GM23338 (cell line): ENCODE measurements around the gene CIZ1. TPM values are rescaled to one million over a fixed set of nuclear protein-coding genes. Genes with fewer than 3 reads are reported as not detected.
A peak's percentile ranks its signal among the peaks of the same experiment; 100 is the strongest.

Experiments
- ATAC-seq: fragments of 200-7000 bp; cut with Tn5 transposase; 3 replicates; pipeline ENCODE4 v1.9.1; 2020
- DNase-seq: peaks from one replicate; pipeline ENCODE4 v3.0.0-alpha.2; 2015; ENCODE audit warnings: low spot score
- H2AFZ ChIP-seq: fragments of 200-600 bp; sonication (generic); 2 replicates; pipeline ENCODE4 v1.8.0; 2016; ENCODE audit warnings: antibody characterized with exemption, mild to moderate bottlenecking, moderate library complexity
- H3F3A ChIP-seq: fragments of 200-600 bp; sonication (generic); replicated peaks from 2 replicates; pipeline ENCODE4 v1.8.0; 2017; ENCODE audit warnings: antibody characterized with exemption, mixed run types, low read depth
- H3K27ac ChIP-seq: fragments of 200-600 bp; sonication (generic); 2 replicates; pipeline ENCODE4 v1.6.1; 2016; ENCODE audit warnings: low read depth
- H3K27me3 ChIP-seq: fragments of 200-600 bp; sonication (generic); 2 replicates; pipeline ENCODE4 v1.8.0; 2016; ENCODE audit warnings: mild to moderate bottlenecking, mixed run types, moderate library complexity; ENCODE audit not compliant: insufficient read depth
- H3K36me3 ChIP-seq: fragments of 200-600 bp; sonication (generic); 2 replicates; pipeline ENCODE4 v1.8.0; 2016; ENCODE audit warnings: mild to moderate bottlenecking; ENCODE audit not compliant: insufficient read depth
- H3K4me1 ChIP-seq: fragments of 200-600 bp; sonication (generic); 2 replicates; pipeline ENCODE4 v1.8.0; 2016; ENCODE audit warnings: mild to moderate bottlenecking, moderate library complexity; ENCODE audit not compliant: insufficient read depth
- H3K4me2 ChIP-seq: fragments of 200-600 bp; sonication (generic); 2 replicates; pipeline ENCODE4 v1.7.1; 2017; ENCODE audit warnings: mixed run types
- H3K4me3 ChIP-seq: fragments of 200-600 bp; sonication (generic); 2 replicates; pipeline ENCODE4 v1.6.1; 2016; ENCODE audit warnings: mixed run types
- H3K79me2 ChIP-seq: fragments of 200-600 bp; sonication (generic); replicated peaks from 2 replicates; pipeline ENCODE4 v1.8.0; 2017; ENCODE audit warnings: mild to moderate bottlenecking; ENCODE audit not compliant: insufficient read depth
- H3K9me2 ChIP-seq: fragments of 200-600 bp; sonication (generic); 2 replicates; pipeline ENCODE4 v1.8.0; 2017; ENCODE audit not compliant: insufficient read depth
- H4K20me1 ChIP-seq: fragments of 200-600 bp; sonication (generic); replicated peaks from 2 replicates; pipeline ENCODE4 v1.8.0; 2017; ENCODE audit warnings: mild to moderate bottlenecking; ENCODE audit not compliant: insufficient read depth
- H3K27ac Mint-ChIP-seq: 2 replicates; pipeline ENCODE4 v1.8.0; 2020; ENCODE audit warnings: inconsistent platforms, mild to moderate bottlenecking, moderate library complexity, mixed read lengths
- H3K27me3 Mint-ChIP-seq: 3 replicates; pipeline ENCODE4 v1.8.0; 2022; ENCODE audit warnings: low read depth, mild to moderate bottlenecking, moderate library complexity, mixed read lengths, inconsistent platforms; ENCODE audit not compliant: insufficient read depth, poor library complexity
- H3K36me3 Mint-ChIP-seq: 3 replicates; pipeline ENCODE4 v1.8.0; 2021; ENCODE audit warnings: low read depth, mild to moderate bottlenecking, inconsistent platforms, moderate library complexity, mixed read lengths
- H3K4me1 Mint-ChIP-seq: 3 replicates; pipeline ENCODE4 v1.8.0; 2020; ENCODE audit warnings: mild to moderate bottlenecking, inconsistent platforms, mixed read lengths
- H3K4me3 Mint-ChIP-seq: 3 replicates; pipeline ENCODE4 v1.8.0; 2021; ENCODE audit warnings: moderate library complexity, mild to moderate bottlenecking, inconsistent platforms, mixed read lengths
- H3K9me3 Mint-ChIP-seq: 3 replicates; pipeline ENCODE4 v1.8.0; 2020; ENCODE audit warnings: moderate library complexity, mild to moderate bottlenecking, inconsistent platforms, mixed read lengths
- EZH2 ChIP-seq: fragments of 200-600 bp; sonication (generic); IDR thresholded peaks from one replicate; pipeline ENCODE4 v1.8.0; 2017; ENCODE audit warnings: antibody characterized with exemption, mild to moderate bottlenecking, low read depth; ENCODE audit not compliant: unreplicated experiment
- EZH2phosphoT487 ChIP-seq: fragments of 200-600 bp; sonication (generic); IDR thresholded peaks from one replicate; pipeline ENCODE4 v1.8.1; 2018; ENCODE audit warnings: antibody characterized with exemption; ENCODE audit not compliant: unreplicated experiment
- NANOG ChIP-seq: IDR thresholded peaks from 2 replicates; pipeline ENCODE4 v1.6.1; 2016; ENCODE audit warnings: antibody characterized with exemption, borderline replicate concordance
- POLR2AphosphoS5 ChIP-seq: IDR thresholded peaks from 2 replicates; pipeline ENCODE4 v1.6.1; 2016; ENCODE audit warnings: antibody characterized with exemption, low read depth
- REST ChIP-seq: IDR thresholded peaks from one replicate; pipeline ENCODE4 v1.6.1; 2018; ENCODE audit warnings: antibody characterized with exemption; ENCODE audit not compliant: unreplicated experiment
- ZNF114 ChIP-seq: fragments of 250-450 bp; sonication (Bioruptor Pico); IDR thresholded peaks from 2 replicates; pipeline ENCODE4 v1.5.0; 2020; ENCODE audit warnings: mild to moderate bottlenecking, moderate library complexity
- polyA plus RNA-seq: library from polyadenylated mRNA; unstranded; fragments of >200 nt; fragmentation: Nextera tagmentation; extraction: Ambion mirVana; gene quantifications from 2 replicates; pipeline ENCODE4 v1.2.1, GENCODE V29; 2016
- total RNA-seq: library from RNA; depleted of rRNA; stranded (reverse); fragments of >200 nt; shearing (Covaris generic); gene quantifications from 2 replicates; pipeline ENCODE4 v1.2.3, GENCODE V29; 2014
- TF ChIP-seq, protein P1 (sequence below): IDR thresholded peaks from 2 replicates; pipeline ENCODE4 v1.6.1; 2016; ENCODE audit warnings: antibody characterized with exemption
- TF ChIP-seq, protein P2 (sequence below): fragments of 250-450 bp; sonication (Bioruptor Pico); IDR thresholded peaks from 2 replicates; pipeline ENCODE4 v1.5.0; 2020; ENCODE audit warnings: mild to moderate bottlenecking, moderate library complexity

The CIZ1 gene
- total and polyA plus RNA-seq, 2 experiments from 2014 or later, result 49.6 to 61.4 TPM

DNA sequence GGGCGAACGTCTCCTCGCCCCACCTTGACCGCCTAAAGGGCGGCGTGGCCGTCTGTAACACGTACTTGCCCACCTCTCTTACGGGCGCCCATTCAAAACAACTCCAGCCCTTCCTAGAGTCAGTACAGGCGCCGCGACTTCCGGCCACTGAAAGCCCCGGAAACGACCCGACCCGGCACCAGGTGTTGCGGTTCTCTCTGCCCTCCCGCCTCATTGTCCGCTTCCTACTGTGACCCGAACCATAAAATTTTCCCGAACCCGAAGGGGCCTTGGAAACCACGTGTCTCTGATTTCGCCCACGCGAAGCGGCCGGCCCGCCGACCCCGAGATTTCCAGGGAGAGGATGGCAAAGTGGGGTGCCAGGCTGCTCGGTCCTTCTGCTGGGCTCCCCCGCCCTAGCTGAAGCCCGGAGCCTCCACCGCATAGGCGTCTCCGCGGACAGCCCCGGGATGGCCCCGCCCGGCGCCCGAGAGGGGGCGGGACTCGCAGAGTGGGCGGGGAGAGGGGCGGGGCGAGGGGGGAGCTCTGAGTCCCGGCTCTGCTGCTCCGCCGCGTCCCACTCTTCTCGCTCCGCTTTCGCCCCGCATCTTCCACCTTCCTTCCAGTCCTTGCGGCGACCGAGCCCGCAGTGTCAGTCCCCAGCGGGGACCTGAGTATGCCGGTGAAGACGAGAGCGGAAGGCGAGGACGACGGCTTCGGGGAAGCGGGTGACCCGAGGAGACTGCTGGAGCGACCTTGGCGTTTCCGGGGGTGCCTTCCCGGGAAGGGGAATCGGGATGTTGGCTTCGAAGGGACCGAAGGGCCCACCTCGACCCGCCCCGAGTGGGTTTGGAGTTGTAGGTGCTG, 63.2 kb downstream of the CIZ1 start (continued):
- TF ChIP-seq NANOG, result no peak
- TF ChIP-seq REST, result no peak
- TF ChIP-seq, protein P1, sequence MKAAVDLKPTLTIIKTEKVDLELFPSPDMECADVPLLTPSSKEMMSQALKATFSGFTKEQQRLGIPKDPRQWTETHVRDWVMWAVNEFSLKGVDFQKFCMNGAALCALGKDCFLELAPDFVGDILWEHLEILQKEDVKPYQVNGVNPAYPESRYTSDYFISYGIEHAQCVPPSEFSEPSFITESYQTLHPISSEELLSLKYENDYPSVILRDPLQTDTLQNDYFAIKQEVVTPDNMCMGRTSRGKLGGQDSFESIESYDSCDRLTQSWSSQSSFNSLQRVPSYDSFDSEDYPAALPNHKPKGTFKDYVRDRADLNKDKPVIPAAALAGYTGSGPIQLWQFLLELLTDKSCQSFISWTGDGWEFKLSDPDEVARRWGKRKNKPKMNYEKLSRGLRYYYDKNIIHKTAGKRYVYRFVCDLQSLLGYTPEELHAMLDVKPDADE, result peak; percentile 40; the same call in 1 of the 2 replicates
- no peak for TF ChIP-seq EZH2phosphoT487
- TF ChIP-seq EZH2, result no peak
- TF ChIP-seq POLR2AphosphoS5, result peak; percentile 87
- TF ChIP-seq ZNF114, result no peak

DNA sequence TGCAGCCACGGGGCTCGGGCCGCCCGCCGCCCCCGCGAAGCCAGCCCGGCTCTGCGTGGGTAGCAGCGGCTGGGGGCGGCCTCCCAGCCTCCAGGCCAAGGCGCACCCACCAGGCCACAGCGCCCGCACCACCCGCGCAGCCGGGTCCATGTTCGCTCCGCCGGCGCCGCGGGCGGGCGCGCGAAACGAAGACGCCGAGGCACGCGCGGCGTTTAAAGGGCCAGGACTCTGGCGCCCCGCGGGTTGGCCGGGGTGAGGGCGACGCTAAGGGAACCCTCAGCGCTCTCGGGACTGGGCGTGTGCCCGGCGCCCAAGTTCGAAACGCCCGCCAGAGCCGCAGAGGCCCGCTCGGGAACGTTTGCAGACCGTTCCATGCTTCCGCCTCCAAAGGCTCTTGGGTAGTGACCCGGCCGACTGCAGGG, 63.8 kb downstream of the CIZ1 start, which contains the start of gene PTGES2:
Gene PTGES2 (minus strand): TSS at position 162 of the 422 bp plus-strand sequence. CDS start 12 bp downstream, at position 150.
- no peaks in the 10 kb centered on the region for H3K9me2 ChIP-seq
- peaks cover 25% of the 10 kb centered on the region for H3K79me2 ChIP-seq
- H3K4me1 ChIP-seq, result peaks cover 12% of the 10 kb centered on the region; the same call in 1 of the 2 replicates
- 0 out of 2 replicates have a peak, but pooled peaks cover 4% of the 10 kb centered on the region for H3K36me3 ChIP-seq
- DNase-seq, result peak; percentile 83
- H3K27me3 ChIP-seq, result no peaks in the 10 kb centered on the region
- peak; percentile 62 for ATAC-seq
- Mint-ChIP-seq H3K4me3 (peak within 1 kb of the TSS; percentile 98), H3K4me1 (peaks cover 17% of the 10 kb centered on the region), H3K36me3 (peaks cover 38% of the 10 kb centered on the region), H3K27me3 (peaks cover 24% of the 10 kb centered on the region), H3K9me3 (peaks cover 15% of the 10 kb centered on the region), H3K27ac (peak within 1 kb of the TSS; percentile 99)
- H3K4me3 ChIP-seq, result peak within 1 kb of the TSS; percentile 94
- peak within 1 kb of the TSS; percentile 98 for H3K27ac ChIP-seq
- H4K20me1 ChIP-seq, result peaks cover 4% of the 10 kb centered on the region
- peak within 1 kb of the TSS; percentile 98 for H3K4me2 ChIP-seq
- H3F3A ChIP-seq, result peaks cover 5% of the 10 kb centered on the region; the same call in 1 of the 2 replicates
- H2AFZ ChIP-seq, result peak within 1 kb of the TSS; percentile 97
- TF ChIP-seq, protein P2, sequence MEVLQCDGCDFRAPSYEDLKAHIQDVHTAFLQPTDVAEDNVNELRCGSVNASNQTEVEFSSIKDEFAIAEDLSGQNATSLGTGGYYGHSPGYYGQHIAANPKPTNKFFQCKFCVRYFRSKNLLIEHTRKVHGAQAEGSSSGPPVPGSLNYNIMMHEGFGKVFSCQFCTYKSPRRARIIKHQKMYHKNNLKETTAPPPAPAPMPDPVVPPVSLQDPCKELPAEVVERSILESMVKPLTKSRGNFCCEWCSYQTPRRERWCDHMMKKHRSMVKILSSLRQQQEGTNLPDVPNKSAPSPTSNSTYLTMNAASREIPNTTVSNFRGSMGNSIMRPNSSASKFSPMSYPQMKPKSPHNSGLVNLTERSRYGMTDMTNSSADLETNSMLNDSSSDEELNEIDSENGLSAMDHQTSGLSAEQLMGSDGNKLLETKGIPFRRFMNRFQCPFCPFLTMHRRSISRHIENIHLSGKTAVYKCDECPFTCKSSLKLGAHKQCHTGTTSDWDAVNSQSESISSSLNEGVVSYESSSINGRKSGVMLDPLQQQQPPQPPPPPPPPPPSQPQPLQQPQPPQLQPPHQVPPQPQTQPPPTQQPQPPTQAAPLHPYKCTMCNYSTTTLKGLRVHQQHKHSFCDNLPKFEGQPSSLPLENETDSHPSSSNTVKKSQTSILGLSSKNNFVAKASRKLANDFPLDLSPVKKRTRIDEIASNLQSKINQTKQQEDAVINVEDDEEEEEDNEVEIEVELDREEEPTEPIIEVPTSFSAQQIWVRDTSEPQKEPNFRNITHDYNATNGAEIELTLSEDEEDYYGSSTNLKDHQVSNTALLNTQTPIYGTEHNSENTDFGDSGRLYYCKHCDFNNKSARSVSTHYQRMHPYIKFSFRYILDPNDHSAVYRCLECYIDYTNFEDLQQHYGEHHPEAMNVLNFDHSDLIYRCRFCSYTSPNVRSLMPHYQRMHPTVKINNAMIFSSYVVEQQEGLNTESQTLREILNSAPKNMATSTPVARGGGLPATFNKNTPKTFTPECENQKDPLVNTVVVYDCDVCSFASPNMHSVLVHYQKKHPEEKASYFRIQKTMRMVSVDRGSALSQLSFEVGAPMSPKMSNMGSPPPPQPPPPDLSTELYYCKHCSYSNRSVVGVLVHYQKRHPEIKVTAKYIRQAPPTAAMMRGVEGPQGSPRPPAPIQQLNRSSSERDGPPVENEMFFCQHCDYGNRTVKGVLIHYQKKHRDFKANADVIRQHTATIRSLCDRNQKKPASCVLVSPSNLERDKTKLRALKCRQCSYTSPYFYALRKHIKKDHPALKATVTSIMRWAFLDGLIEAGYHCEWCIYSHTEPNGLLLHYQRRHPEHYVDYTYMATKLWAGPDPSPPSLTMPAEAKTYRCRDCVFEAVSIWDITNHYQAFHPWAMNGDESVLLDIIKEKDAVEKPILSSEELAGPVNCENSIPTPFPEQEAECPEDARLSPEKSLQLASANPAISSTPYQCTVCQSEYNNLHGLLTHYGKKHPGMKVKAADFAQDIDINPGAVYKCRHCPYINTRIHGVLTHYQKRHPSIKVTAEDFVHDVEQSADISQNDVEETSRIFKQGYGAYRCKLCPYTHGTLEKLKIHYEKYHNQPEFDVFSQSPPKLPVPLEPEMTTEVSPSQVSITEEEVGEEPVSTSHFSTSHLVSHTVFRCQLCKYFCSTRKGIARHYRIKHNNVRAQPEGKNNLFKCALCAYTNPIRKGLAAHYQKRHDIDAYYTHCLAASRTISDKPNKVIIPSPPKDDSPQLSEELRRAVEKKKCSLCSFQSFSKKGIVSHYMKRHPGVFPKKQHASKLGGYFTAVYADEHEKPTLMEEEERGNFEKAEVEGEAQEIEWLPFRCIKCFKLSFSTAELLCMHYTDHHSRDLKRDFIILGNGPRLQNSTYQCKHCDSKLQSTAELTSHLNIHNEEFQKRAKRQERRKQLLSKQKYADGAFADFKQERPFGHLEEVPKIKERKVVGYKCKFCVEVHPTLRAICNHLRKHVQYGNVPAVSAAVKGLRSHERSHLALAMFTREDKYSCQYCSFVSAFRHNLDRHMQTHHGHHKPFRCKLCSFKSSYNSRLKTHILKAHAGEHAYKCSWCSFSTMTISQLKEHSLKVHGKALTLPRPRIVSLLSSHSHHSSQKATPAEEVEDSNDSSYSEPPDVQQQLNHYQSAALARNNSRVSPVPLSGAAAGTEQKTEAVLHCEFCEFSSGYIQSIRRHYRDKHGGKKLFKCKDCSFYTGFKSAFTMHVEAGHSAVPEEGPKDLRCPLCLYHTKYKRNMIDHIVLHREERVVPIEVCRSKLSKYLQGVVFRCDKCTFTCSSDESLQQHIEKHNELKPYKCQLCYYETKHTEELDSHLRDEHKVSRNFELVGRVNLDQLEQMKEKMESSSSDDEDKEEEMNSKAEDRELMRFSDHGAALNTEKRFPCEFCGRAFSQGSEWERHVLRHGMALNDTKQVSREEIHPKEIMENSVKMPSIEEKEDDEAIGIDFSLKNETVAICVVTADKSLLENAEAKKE (CRISPR knock-in tag), result no peak
- TF ChIP-seq EZH2, result no peak
- no peak for TF ChIP-seq EZH2phosphoT487
- TF ChIP-seq REST, result no peak
